Measurements from ENCODE around the gene ZNF732.
"Not testable (repeated sequence)": the region's sequence is repeated elsewhere in the genome, so short reads cannot be mapped to it uniquely, and the experiment has no call there.

Gene ZNF732

DNA sequence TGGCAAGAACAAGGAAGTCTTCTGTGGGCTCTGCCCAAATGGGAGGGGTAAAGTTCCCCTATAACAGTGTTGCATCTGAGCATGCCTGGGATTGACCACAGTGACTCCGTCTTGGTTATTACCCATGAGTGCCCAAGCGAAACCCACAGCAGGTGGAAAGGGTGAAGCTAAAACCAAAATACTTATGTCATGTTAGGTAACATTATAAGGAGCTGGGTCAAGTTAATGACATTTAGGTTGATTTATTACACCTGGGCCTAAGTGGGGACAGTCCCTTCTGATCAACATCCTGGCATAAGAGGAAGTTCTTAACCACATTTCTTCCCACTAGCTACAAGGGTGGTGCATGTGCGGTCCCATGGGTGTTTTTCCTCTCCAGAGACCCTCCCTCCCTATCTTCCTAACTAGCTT lies 1.3 kb upstream of the ZNF732 start:
- H3K4me2 ChIP-seq (ENCODE audit: low read length), result no peak overlapping the region
- H3K4ac ChIP-seq (ENCODE audit: low read depth, low read length), result no peak overlapping the region
- H2BK15ac ChIP-seq (replicated peaks; ENCODE audit: low read depth), result no peak overlapping the region
- H3K79me1 ChIP-seq (ENCODE audit: low read length), result peaks cover 6% of the 10 kb centered on the region
- peaks cover 5% of the 10 kb centered on the region for H3K4me1 ChIP-seq (ENCODE audit: control insufficient read depth, low read depth, low read length)
- H3K27me3 ChIP-seq (ENCODE audit: insufficient read depth, low read length, poor library complexity), result no peaks in the 10 kb centered on the region
- H2BK120ac ChIP-seq (ENCODE audit: low read depth, low read length), result no peak overlapping the region
- H3K36me3 ChIP-seq (ENCODE audit: control insufficient read depth, insufficient read depth, low read length), result peaks cover 3% of the 10 kb centered on the region
- no peak overlapping the region for H3K18ac ChIP-seq (ENCODE audit: low read length)
- no peak overlapping the region for H3K4me3 ChIP-seq (ENCODE audit: low read length)
- H3K56ac ChIP-seq (ENCODE audit: low read length), result no peak overlapping the region
- no CpG with 5 or more reads among the region's 3 CpGs for WGBS (ENCODE audit: extremely low coverage, insufficient coverage, low lambda C conversion rate)
- no peak overlapping the region for H2AK5ac ChIP-seq (ENCODE audit: low read length)
- no peak overlapping the region for H3K23ac ChIP-seq (ENCODE audit: low read length)
- no peak for DNase-seq
- H2BK5ac ChIP-seq (ENCODE audit: low read length), result no peak overlapping the region
- no peak overlapping the region for H4K8ac ChIP-seq (ENCODE audit: low read depth, low read length)
- no peak overlapping the region for H3K27ac ChIP-seq (ENCODE audit: low read depth, low read length)
- H4K5ac ChIP-seq (ENCODE audit: low read length), result no peak overlapping the region
- H3K9ac ChIP-seq (ENCODE audit: low read length), result no peak overlapping the region
- peaks cover 32% of the 10 kb centered on the region for H3K79me2 ChIP-seq (ENCODE audit: control insufficient read depth, insufficient read depth, low read length)

DNA sequence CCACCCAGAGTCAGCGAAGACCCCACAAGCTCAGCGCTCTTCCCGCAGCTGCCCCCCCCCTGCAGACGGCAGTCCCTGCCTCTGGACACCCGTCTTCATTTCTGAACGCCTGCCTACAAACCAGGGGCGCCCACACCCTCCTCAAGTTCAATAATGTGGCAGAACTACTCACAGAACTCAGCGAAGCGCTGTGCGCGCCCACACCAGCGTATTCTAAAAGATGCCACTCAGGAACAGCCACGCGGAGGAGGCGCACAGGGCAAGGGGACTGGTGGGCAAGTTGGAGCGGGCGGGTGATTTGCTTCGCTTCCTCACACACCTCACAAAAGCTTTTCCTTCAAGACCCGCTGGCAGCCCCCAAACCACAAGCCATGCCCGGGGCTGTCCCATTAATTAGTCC lies 758 bp downstream of the ZNF732 start:
- not testable (repeated sequence) for H3K4me1 ChIP-seq (ENCODE audit: control insufficient read depth, low read depth, low read length); H3K36me3 ChIP-seq (ENCODE audit: control insufficient read depth, insufficient read depth, low read length); H3K4ac ChIP-seq (ENCODE audit: low read depth, low read length); H3K79me1 ChIP-seq (ENCODE audit: low read length); H2BK15ac ChIP-seq (replicated peaks; ENCODE audit: low read depth); H2BK120ac ChIP-seq (ENCODE audit: low read depth, low read length); H3K27me3 ChIP-seq (ENCODE audit: insufficient read depth, low read length, poor library complexity); H3K18ac ChIP-seq (ENCODE audit: low read length); H4K5ac ChIP-seq (ENCODE audit: low read length); DNase-seq; H2BK5ac ChIP-seq (ENCODE audit: low read length); H2AK5ac ChIP-seq (ENCODE audit: low read length)
- peaks cover 40% of the 10 kb centered on the region for H3K79me2 ChIP-seq (ENCODE audit: control insufficient read depth, insufficient read depth, low read length)
- peak overlapping the region; percentile 68 for H3K4me2 ChIP-seq (ENCODE audit: low read length)
- peak overlapping the region; percentile 99 for H3K56ac ChIP-seq (ENCODE audit: low read length)
- H3K27ac ChIP-seq (ENCODE audit: low read depth, low read length), result peak overlapping the region; percentile 72
- H3K9ac ChIP-seq (ENCODE audit: low read length), result peak overlapping the region; percentile 98
- H4K8ac ChIP-seq (ENCODE audit: low read depth, low read length), result peak overlapping the region; percentile 81
- H3K23ac ChIP-seq (ENCODE audit: low read length), result peak overlapping the region; percentile 94
- H3K4me3 ChIP-seq (ENCODE audit: low read length), result peak overlapping the region; percentile 62
- WGBS (ENCODE audit: extremely low coverage, insufficient coverage, low lambda C conversion rate), result no CpG with 5 or more reads among the region's 20 CpGs

DNA sequence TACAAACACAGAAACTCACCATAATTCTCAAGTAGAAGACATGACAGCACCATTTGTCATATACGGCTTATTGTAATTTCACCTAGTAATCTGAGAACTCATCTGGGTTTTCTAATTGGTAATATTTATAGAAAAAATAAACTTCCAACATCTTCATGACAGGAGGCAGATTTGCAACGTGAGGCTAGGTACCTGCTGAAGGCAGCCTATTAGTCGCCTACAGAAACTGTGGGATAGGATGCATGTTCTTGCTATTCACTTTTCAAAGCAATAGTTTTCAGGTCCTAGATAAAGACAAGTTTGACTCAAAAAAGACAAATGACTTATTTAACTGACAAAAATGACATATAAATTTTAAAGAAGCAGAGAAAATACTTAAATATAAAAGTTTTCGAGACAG lies 2.9 kb downstream of the ZNF732 start:
- peaks cover 10% of the 10 kb centered on the region for H3K79me1 ChIP-seq (ENCODE audit: low read length)
- no peaks in the 10 kb centered on the region for H3K27me3 ChIP-seq (ENCODE audit: insufficient read depth, low read length, poor library complexity)
- H4K5ac ChIP-seq (ENCODE audit: low read length), result no peak overlapping the region
- H2AK5ac ChIP-seq (ENCODE audit: low read length), result no peak overlapping the region
- H3K23ac ChIP-seq (ENCODE audit: low read length), result no peak overlapping the region
- H3K18ac ChIP-seq (ENCODE audit: low read length), result no peak overlapping the region
- H3K9ac ChIP-seq (ENCODE audit: low read length), result no peak overlapping the region
- no peak overlapping the region for H2BK5ac ChIP-seq (ENCODE audit: low read length)
- H2BK15ac ChIP-seq (replicated peaks; ENCODE audit: low read depth), result no peak overlapping the region
- H3K4ac ChIP-seq (ENCODE audit: low read depth, low read length), result no peak overlapping the region
- no peak overlapping the region for H4K8ac ChIP-seq (ENCODE audit: low read depth, low read length)
- no peak overlapping the region for H3K4me2 ChIP-seq (ENCODE audit: low read length)
- no peak overlapping the region for H3K56ac ChIP-seq (ENCODE audit: low read length)
- peaks cover 55% of the 10 kb centered on the region for H3K79me2 ChIP-seq (ENCODE audit: control insufficient read depth, insufficient read depth, low read length)
- no peak overlapping the region for H3K4me3 ChIP-seq (ENCODE audit: low read length)
- H3K4me1 ChIP-seq (ENCODE audit: control insufficient read depth, low read depth, low read length), result peaks cover 5% of the 10 kb centered on the region
- H2BK120ac ChIP-seq (ENCODE audit: low read depth, low read length), result no peak overlapping the region
- peaks cover 3% of the 10 kb centered on the region for H3K36me3 ChIP-seq (ENCODE audit: control insufficient read depth, insufficient read depth, low read length)
- WGBS (ENCODE audit: extremely low coverage, insufficient coverage, low lambda C conversion rate), result no CpG with 5 or more reads among the region's 4 CpGs
- DNase-seq, result no peak
- H3K27ac ChIP-seq (ENCODE audit: low read depth, low read length), result no peak overlapping the region

DNA sequence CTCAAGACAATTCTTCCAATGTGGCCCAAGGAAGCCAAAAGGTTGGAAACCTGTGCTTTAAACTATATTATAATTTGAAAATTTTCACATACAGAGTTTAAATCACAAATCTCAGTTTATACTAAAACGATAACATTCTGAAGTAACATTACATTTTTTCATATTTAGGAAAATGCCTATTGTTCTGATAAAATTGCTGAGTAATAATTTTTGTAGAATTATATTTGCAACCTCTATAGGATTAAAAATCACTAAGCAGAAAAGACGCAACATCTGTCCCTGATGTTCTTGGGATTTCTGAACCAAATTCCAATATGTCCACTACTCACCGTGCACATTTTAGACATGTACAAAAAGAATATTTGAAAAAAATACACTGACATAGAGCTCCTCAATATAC lies 10.5 kb downstream of the ZNF732 start:
- Histone ChIP-seq H2AK5ac (ENCODE audit: low read length) (no peak overlapping the region), H4K5ac (ENCODE audit: low read length) (no peak overlapping the region), H3K4me2 (ENCODE audit: low read length) (no peak overlapping the region), H3K18ac (ENCODE audit: low read length) (no peak overlapping the region), H3K4me1 (ENCODE audit: control insufficient read depth, low read depth, low read length) (no peaks in the 10 kb centered on the region), H3K56ac (ENCODE audit: low read length) (no peak overlapping the region), H3K27me3 (ENCODE audit: insufficient read depth, low read length, poor library complexity) (no peaks in the 10 kb centered on the region), H2BK15ac (replicated peaks; ENCODE audit: low read depth) (no peak overlapping the region), H4K8ac (ENCODE audit: low read depth, low read length) (no peak overlapping the region), H3K9ac (ENCODE audit: low read length) (no peak overlapping the region), H3K27ac (ENCODE audit: low read depth, low read length) (no peak overlapping the region), H3K23ac (ENCODE audit: low read length) (no peak overlapping the region), H3K36me3 (ENCODE audit: control insufficient read depth, insufficient read depth, low read length) (no peaks in the 10 kb centered on the region), H3K4ac (ENCODE audit: low read depth, low read length) (no peak overlapping the region), H3K4me3 (ENCODE audit: low read length) (no peak overlapping the region), H2BK5ac (ENCODE audit: low read length) (no peak overlapping the region), H3K79me1 (ENCODE audit: low read length) (peaks cover 10% of the 10 kb centered on the region), H2BK120ac (ENCODE audit: low read depth, low read length) (no peak overlapping the region), H3K79me2 (ENCODE audit: control insufficient read depth, insufficient read depth, low read length) (peaks cover 53% of the 10 kb centered on the region)
- DNase-seq, result no peak
- WGBS (ENCODE audit: extremely low coverage, insufficient coverage, low lambda C conversion rate), result no CpG with 5 or more reads among the region's 3 CpGs

DNA sequence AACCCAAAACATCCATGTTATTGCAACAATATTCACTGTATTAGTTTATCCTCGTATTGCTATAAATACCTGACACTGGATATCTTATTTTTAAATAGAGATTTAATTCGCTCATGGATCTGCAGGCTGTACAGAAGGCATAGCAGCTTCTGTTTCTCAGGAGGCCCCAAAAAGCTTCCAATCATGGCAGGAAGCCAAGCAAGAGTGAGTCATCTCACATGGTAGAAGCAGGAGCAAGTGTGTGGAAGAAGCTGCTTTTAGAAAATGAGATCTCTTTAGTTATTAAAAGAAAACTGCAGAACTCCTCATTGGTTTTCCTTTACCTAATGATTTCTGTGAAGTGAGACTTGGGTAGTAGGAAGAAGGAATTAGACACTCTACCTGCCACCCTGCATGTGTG lies 16.4 kb downstream of the ZNF732 start:
- Histone ChIP-seq H3K4me1 (ENCODE audit: control insufficient read depth, low read depth, low read length) (no peaks in the 10 kb centered on the region), H3K27me3 (ENCODE audit: insufficient read depth, low read length, poor library complexity) (no peaks in the 10 kb centered on the region), H3K4me3 (ENCODE audit: low read length) (no peak overlapping the region), H3K36me3 (ENCODE audit: control insufficient read depth, insufficient read depth, low read length) (no peaks in the 10 kb centered on the region), H3K4ac (ENCODE audit: low read depth, low read length) (no peak overlapping the region), H2AK5ac (ENCODE audit: low read length) (no peak overlapping the region), H3K18ac (ENCODE audit: low read length) (no peak overlapping the region), H3K27ac (ENCODE audit: low read depth, low read length) (no peak overlapping the region), H3K9ac (ENCODE audit: low read length) (no peak overlapping the region), H3K79me1 (ENCODE audit: low read length) (peaks cover 12% of the 10 kb centered on the region), H3K4me2 (ENCODE audit: low read length) (no peak overlapping the region), H3K23ac (ENCODE audit: low read length) (no peak overlapping the region), H2BK120ac (ENCODE audit: low read depth, low read length) (no peak overlapping the region), H2BK15ac (replicated peaks; ENCODE audit: low read depth) (no peak overlapping the region), H4K8ac (ENCODE audit: low read depth, low read length) (no peak overlapping the region), H3K79me2 (ENCODE audit: control insufficient read depth, insufficient read depth, low read length) (peaks cover 33% of the 10 kb centered on the region), H3K56ac (ENCODE audit: low read length) (no peak overlapping the region), H2BK5ac (ENCODE audit: low read length) (no peak overlapping the region), H4K5ac (ENCODE audit: low read length) (no peak overlapping the region)
- no peak for DNase-seq
- no CpG with 5 or more reads among the region's 2 CpGs for WGBS (ENCODE audit: extremely low coverage, insufficient coverage, low lambda C conversion rate)

DNA sequence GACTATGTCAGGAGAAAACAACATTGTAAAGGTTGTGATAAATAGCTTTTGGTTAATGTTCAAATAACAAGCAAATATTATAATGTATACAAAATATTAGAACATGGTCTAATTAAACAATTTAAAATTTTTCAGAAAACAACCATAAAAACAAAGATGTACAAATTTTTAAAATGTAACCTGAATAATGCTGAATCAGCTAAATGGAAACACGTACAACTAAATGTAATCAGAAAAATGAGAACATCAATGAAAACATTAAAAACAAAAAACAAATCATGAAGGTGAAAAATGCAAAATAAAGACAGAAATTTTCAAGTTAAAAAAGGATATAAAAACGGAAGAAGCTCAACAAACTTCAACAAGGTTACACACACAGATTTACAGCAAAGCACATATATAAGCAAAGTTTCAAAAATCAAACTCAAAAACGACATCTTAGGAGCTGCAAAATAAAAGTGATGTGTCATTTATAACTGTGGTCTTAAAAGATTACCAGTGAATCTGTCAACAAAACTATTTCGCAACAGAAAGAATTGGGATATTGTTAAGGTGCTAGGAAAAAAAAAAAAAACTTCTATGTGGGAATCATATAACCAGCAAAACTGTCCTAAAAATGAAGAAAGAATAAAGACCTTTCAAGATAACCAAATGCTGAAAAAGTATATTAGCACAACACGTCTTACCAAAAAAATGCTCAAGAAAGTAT lies 31.8 kb downstream of the ZNF732 start:
- H2BK5ac ChIP-seq (ENCODE audit: low read length), result no peak overlapping the region
- H3K4ac ChIP-seq (ENCODE audit: low read depth, low read length), result no peak overlapping the region
- no peak overlapping the region for H2BK15ac ChIP-seq (replicated peaks; ENCODE audit: low read depth)
- no peaks in the 10 kb centered on the region for H3K79me1 ChIP-seq (ENCODE audit: low read length)
- no peak overlapping the region for H2BK120ac ChIP-seq (ENCODE audit: low read depth, low read length)
- peaks cover under 1% of the 10 kb centered on the region for H3K79me2 ChIP-seq (ENCODE audit: control insufficient read depth, insufficient read depth, low read length)
- H3K18ac ChIP-seq (ENCODE audit: low read length), result no peak overlapping the region
- WGBS (ENCODE audit: extremely low coverage, insufficient coverage, low lambda C conversion rate), result no CpG with 5 or more reads among the region's 5 CpGs
- no peak overlapping the region for H3K9ac ChIP-seq (ENCODE audit: low read length)
- no peak overlapping the region for H2AK5ac ChIP-seq (ENCODE audit: low read length)
- no peaks in the 10 kb centered on the region for H3K4me1 ChIP-seq (ENCODE audit: control insufficient read depth, low read depth, low read length)
- H3K27ac ChIP-seq (ENCODE audit: low read depth, low read length), result no peak overlapping the region
- DNase-seq, result no peak
- no peaks in the 10 kb centered on the region for H3K36me3 ChIP-seq (ENCODE audit: control insufficient read depth, insufficient read depth, low read length)
- H4K5ac ChIP-seq (ENCODE audit: low read length), result no peak overlapping the region
- H4K8ac ChIP-seq (ENCODE audit: low read depth, low read length), result no peak overlapping the region
- H3K56ac ChIP-seq (ENCODE audit: low read length), result no peak overlapping the region
- no peaks in the 10 kb centered on the region for H3K27me3 ChIP-seq (ENCODE audit: insufficient read depth, low read length, poor library complexity)
- H3K4me2 ChIP-seq (ENCODE audit: low read length), result no peak overlapping the region
- H3K23ac ChIP-seq (ENCODE audit: low read length), result no peak overlapping the region
- H3K4me3 ChIP-seq (ENCODE audit: low read length), result no peak overlapping the region

Data from mesendoderm (in vitro differentiated cells).